GM12865 (cell line): ENCODE results near the gene NFIA.

ENCODE experiments used
- DNase-seq: peaks from one replicate; pipeline ENCODE4 v3.0.0; 2010; ENCODE audit warnings: low read depth
- H3K4me3 ChIP-seq: 2 replicates; pipeline ENCODE4 v1.5.1; 2011; ENCODE audit warnings: mild to moderate bottlenecking, low read depth, low read length, control low read depth
- TF ChIP-seq, protein P1 (sequence below): IDR thresholded peaks from 2 replicates; pipeline ENCODE4 v1.5.1; 2011; ENCODE audit warnings: low read length, control low read depth, low read depth, inconsistent platforms; ENCODE audit not compliant: insufficient read depth; ENCODE audit errors: missing control alignments

The NFIA gene

GRCh38 chr1:61446531-61446991, 364.2 kb downstream of the NFIA start:
- TF ChIP-seq, protein P1, sequence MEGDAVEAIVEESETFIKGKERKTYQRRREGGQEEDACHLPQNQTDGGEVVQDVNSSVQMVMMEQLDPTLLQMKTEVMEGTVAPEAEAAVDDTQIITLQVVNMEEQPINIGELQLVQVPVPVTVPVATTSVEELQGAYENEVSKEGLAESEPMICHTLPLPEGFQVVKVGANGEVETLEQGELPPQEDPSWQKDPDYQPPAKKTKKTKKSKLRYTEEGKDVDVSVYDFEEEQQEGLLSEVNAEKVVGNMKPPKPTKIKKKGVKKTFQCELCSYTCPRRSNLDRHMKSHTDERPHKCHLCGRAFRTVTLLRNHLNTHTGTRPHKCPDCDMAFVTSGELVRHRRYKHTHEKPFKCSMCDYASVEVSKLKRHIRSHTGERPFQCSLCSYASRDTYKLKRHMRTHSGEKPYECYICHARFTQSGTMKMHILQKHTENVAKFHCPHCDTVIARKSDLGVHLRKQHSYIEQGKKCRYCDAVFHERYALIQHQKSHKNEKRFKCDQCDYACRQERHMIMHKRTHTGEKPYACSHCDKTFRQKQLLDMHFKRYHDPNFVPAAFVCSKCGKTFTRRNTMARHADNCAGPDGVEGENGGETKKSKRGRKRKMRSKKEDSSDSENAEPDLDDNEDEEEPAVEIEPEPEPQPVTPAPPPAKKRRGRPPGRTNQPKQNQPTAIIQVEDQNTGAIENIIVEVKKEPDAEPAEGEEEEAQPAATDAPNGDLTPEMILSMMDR = no peak
- no peak overlapping the region for H3K4me3 ChIP-seq
- DNase-seq = no peak

- DNase-seq = no peak
- H3K4me3 ChIP-seq = no peak overlapping the region
- TF ChIP-seq, protein P1 = no peak
These were observed 365.0 kb downstream of the NFIA start for GRCh38 chr1:61447106-61447967.

DNA sequence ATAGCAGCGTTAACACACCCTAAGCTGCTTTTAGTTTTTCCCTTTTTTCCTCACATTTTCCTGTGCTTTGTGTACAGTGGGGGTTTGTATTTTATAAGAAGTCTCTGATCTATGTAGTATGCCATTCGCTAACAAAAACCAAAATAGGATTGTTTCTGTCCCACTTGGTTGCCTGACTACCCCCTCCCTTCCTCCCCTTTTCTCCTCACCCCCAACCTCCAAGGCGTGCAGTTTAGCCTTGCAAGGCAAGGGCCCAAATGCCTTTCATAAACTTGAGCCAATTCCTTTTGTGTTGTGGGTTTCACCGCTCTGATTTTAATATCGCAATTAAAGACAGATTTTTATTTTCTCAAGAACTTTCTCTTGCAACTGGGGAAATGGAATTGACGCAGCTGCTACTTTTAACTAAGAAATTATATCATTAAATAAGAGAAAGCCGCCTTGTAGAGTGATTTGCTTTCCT, 365.6 kb downstream of the NFIA start:
- no peak overlapping the region for H3K4me3 ChIP-seq
- no peak for DNase-seq
- TF ChIP-seq, protein P1 = no peak

DNA sequence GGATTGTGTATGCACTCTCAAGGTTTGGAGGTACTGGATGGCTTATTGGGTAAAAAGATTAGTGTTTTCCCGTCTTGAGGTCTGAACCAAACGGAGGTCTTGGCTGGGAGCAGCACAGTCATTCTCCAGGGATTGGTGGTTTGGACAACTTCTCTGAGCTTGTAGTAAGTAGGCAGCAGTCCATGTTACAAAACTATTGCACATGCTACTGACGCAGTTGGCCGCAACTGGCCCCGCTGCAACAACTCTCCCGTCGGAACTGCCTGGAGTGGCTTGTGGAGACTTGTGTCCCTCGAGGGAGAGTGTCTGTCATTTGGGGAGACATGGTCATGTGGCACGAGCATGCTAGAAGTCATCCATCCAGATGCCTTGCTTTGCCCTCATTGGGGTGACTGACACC, 366.6 kb downstream of the NFIA start:
- H3K4me3 ChIP-seq = no peak overlapping the region
- no peak for DNase-seq

GRCh38 chr1:61449410-61449809, 367.0 kb downstream of the NFIA start:
- no peak overlapping the region for H3K4me3 ChIP-seq
- TF ChIP-seq, protein P1 = no peak
- no peak for DNase-seq

More for the DNA sequence above, 366.6 kb downstream of the NFIA start:
- TF ChIP-seq, protein P1 = no peak

DNA sequence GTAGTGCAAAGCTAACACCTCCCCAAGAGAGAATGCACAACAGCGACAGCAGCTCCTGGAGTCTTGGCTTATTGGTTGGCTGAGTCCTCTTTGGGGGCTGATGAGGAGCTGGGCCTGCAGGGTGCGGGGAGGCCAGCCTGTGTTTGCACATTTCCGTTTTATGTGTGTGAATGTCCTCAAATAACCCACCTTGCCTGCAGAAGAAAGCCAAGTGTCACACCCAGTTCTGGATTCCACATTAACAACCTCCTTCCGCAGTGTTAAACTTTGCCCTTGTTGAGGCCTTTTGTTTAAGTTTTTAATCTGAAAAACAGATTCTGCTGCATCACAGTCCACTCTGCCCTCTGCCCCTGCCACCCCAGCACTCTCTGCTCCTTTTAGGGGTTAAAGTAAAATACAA, 368.1 kb downstream of the NFIA start:
- no peak for DNase-seq
- no peak overlapping the region for H3K4me3 ChIP-seq
- TF ChIP-seq, protein P1 = no peak
